LNCaP clone FGC (cell line): ENCODE measurements around the gene RASD2.

Source experiments
- DNase-seq: peaks from one replicate; pipeline ENCODE4 v3.0.0-alpha.2; 2011; ENCODE audit warnings: low read depth
- H3K4me3 ChIP-seq: 2 replicates; pipeline ENCODE4 v1.5.1; 2011; ENCODE audit warnings: mild to moderate bottlenecking, low read depth, low read length, control low read depth
- TF ChIP-seq, protein P1 (sequence below): IDR thresholded peaks from 2 replicates; pipeline ENCODE4 v1.5.1; 2012; ENCODE audit warnings: mild to moderate bottlenecking; ENCODE audit not compliant: control insufficient read depth, insufficient read depth; ENCODE audit errors: extremely low read depth

The RASD2 gene

DNA sequence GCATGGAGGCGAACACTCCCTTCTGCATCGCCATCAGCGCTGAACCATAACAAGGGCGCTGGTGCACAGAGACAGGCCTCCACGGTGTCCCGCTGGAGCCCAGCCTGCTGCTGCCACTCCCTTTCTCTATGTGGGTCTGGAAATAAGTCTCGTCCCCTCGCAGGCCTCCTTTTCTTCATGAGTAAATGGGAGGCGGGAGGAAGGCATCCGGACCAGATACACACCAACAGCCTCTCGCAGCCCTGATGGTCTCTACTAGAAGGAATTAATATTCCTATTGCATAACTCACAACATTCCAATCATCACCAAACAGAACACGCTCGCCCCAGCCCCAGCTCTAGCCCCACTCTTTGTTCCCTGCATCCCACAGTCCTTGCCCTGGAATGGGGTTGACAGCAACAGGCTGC lies 14.9 kb downstream of the RASD2 start:
- TF ChIP-seq, protein P1, sequence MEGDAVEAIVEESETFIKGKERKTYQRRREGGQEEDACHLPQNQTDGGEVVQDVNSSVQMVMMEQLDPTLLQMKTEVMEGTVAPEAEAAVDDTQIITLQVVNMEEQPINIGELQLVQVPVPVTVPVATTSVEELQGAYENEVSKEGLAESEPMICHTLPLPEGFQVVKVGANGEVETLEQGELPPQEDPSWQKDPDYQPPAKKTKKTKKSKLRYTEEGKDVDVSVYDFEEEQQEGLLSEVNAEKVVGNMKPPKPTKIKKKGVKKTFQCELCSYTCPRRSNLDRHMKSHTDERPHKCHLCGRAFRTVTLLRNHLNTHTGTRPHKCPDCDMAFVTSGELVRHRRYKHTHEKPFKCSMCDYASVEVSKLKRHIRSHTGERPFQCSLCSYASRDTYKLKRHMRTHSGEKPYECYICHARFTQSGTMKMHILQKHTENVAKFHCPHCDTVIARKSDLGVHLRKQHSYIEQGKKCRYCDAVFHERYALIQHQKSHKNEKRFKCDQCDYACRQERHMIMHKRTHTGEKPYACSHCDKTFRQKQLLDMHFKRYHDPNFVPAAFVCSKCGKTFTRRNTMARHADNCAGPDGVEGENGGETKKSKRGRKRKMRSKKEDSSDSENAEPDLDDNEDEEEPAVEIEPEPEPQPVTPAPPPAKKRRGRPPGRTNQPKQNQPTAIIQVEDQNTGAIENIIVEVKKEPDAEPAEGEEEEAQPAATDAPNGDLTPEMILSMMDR: no peak
- no peak for DNase-seq
- no peak overlapping the region for H3K4me3 ChIP-seq

DNA sequence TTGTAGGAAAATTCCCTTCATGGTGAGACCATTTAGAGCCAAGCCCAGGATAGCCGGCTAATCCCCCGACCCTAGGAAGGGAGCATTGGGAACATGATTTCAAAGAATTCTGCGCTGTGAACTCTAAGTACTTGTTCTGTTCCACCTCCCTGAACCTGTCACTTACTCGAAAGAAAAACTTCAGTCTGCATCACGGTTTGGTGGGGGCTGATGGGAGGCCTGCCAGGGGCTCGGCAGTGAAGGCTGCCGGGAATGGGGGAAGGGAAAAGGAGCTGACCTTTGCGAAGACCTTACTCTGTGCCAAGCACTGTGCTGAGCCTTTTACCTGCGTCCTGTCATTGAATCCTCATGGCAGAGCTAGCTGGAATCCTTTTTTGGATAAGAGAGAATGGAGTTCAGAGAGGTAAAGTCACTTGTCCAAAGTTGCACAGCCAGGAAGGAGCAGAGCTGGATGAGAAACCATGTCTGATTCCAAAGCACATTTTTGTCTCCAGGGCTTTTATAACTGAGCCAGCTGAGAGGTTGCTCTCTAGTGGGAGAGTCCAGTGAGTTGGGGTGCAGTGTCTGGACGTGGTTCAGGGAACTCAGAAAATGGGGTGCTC lies 15.4 kb downstream of the RASD2 start:
- TF ChIP-seq, protein P1: no peak
- no peak overlapping the region for H3K4me3 ChIP-seq
- DNase-seq: no peak

DNA sequence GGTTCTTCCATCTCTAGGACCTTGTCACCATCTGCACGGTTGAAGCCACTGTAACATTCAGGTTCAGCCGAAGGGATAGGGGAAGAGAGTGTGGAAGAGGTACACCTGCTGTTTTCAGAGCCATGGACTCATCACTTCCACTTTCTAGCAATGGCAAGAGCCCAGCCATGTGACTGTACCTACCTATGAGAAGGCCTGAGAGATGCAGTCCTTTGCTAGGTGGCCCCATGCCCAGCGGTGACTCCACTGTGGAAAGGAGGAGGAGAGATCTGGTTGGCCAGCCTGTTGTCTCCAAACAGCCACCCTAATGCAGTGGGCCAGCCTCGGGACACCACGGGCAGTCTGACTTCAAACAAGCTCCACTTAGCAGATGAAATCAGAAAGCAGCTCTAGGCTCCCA lies 16.0 kb downstream of the RASD2 start:
- TF ChIP-seq, protein P1: no peak
- DNase-seq: no peak
- no peak overlapping the region for H3K4me3 ChIP-seq

DNA sequence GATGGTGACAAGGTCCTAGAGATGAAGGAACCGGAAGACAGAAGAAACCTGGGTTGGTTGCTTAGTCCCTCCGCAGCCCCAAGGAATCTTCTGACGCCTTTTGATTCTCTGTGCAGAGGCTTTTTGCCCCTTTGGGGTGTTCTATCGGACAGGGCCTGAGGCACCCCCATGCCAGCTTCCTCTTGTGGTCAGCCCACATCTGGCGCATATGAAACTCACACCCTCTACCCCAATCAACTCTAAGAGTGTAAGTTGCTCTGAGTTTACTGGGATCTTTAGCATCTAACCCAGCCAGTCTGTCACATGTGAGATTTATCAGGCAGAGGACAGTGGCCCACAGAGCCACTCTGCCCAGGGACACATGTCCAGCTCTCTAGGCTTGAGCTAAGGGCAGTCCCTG lies 17.4 kb downstream of the RASD2 start:
- no peak overlapping the region for H3K4me3 ChIP-seq
- TF ChIP-seq, protein P1: no peak
- no peak for DNase-seq

DNA sequence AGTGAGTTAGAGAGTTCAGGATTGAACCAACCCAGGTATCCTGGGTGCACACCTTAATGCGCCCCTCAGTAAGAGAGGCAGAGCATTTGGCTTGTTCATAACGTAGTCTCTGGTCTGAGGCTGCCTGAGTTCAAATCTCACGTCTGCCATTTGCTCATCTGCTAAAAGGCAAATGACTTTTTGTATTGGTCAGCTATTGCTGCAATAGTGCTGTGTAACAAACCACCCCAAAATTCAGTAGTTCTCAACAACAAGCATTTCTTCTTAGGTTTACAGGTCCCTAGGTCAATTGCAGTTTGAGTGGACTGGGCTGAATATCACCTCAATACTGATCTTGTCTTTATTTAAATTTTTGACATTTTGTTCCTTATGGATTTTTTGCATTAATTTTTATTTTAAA lies 18.1 kb downstream of the RASD2 start:
- DNase-seq: no peak
- no peak overlapping the region for H3K4me3 ChIP-seq
- TF ChIP-seq, protein P1: no peak

DNA sequence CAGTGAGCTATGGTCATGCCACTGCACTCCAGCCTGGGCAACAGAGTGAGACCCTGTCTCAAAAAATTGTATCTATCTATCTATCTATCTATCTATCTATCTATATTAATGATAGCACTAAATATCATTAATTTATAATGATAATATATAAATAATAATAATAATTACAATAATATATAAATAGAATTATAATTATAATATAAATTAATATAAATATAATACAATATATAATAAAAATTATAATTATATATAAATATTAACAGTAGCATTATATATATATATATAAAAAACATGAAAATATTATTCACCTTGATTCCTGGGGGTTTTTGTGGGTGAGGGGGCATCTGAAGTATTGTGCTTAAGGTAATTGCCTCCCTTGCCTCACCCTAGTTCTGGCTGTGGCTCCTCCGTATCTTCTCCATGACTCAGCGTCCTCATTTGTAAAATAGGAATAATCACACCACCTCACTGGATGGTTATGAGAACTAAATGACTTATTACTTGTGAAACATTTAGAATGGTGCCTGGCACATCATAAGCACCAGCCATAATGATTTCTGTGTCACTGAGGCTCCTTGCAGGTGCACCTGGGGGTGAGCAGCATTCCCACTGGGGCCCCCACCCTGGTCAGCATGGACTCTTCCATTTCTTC lies 18.8 kb downstream of the RASD2 start:
- no peak overlapping the region for H3K4me3 ChIP-seq
- no peak for DNase-seq
- TF ChIP-seq, protein P1: no peak

DNA sequence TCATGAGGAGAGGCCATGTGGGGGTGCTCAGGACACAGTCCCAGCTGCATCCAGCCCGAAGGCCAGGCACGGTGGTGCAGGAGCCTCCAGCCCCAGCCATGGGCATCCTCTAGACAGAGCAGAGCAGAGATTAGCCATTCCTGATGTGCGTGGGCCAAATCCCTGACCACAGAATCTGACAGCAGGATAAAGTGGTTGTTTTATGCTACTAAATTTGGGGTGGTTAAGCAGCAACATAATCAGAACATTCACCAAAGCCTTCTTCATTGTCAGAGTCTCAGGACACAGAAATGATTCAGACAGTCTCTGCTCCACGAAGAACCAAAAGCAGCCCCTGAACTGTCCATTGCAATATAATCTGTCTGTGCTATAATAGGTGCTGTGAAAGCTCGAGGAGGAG lies 19.7 kb downstream of the RASD2 start:
- DNase-seq: no peak
- H3K4me3 ChIP-seq: no peak overlapping the region
- TF ChIP-seq, protein P1: no peak
